Activated CD4-positive, alpha-beta memory T cell treated with anti-CD3 and anti-CD28 coated beads for 36 hours (primary cell): ENCODE results near the gene UHMK1. TPM values are rescaled to one million over a fixed set of nuclear protein-coding genes. Genes with fewer than 3 reads are reported as not detected.

ENCODE experiments used
- CTCF ChIA-PET: fragments of 350-600 bp; sonication (Branson Sonifier 250); formaldehyde crosslinking; loops from one replicate; lab custom pipeline; 2021; ENCODE audit warnings: antibody characterized with exemption, inconsistent platforms; lab: Charles Lee
- POLR2A ChIA-PET: fragments of 350-600 bp; sonication (Branson Sonifier 250); formaldehyde crosslinking; loops from one replicate; lab custom pipeline; 2021; ENCODE audit warnings: antibody characterized with exemption; lab: Charles Lee
- DNase-seq: peaks from one replicate; pipeline ENCODE4 v3.0.0-alpha.2; 2020
- H3K27ac Mint-ChIP-seq: one replicate; pipeline ENCODE4 v1.8.0; 2021; ENCODE audit warnings: mixed read lengths
- H3K27me3 Mint-ChIP-seq: one replicate; pipeline ENCODE4 v1.8.0; 2021; ENCODE audit warnings: mixed read lengths
- H3K36me3 Mint-ChIP-seq: one replicate; pipeline ENCODE4 v1.8.0; 2021; ENCODE audit warnings: mixed read lengths
- H3K4me1 Mint-ChIP-seq: one replicate; pipeline ENCODE4 v1.8.0; 2021; ENCODE audit warnings: low read depth, mixed read lengths
- H3K4me3 Mint-ChIP-seq: one replicate; pipeline ENCODE4 v1.8.0; 2021; ENCODE audit warnings: mild to moderate bottlenecking, mixed read lengths
- H3K9me3 Mint-ChIP-seq: one replicate; pipeline ENCODE4 v1.8.0; 2021; ENCODE audit warnings: mixed read lengths
- intact Hi-C: fragments of 100-400 bp; cut with micrococcal nuclease; formaldehyde crosslinking; loops from one replicate; pipeline ENCODE4 v1.15.1; 2023
- total RNA-seq, 2 experiments: library from RNA; stranded (reverse); gene quantifications; one replicate each; pipeline ENCODE4 v1.2.3, GENCODE V29; 2021

The UHMK1 gene
- total RNA-seq, 2 experiments from 2014 or later = 51.0 to 51.6 TPM

- DNase-seq = no peak
- no peaks in the 10 kb centered on the region for H3K9me3 Mint-ChIP-seq
- POLR2A ChIA-PET = no interaction called here
- peaks cover 3% of the 10 kb centered on the region for H3K36me3 Mint-ChIP-seq
- CTCF ChIA-PET = interaction anchor here (1.2 kb wide), 1 partner anchor 36 kb away, joined by 4 read pairs; no protein-coding TSS in a partner anchor
- peaks cover 8% of the 10 kb centered on the region for H3K4me1 Mint-ChIP-seq
- H3K4me3 Mint-ChIP-seq = no peak overlapping the region
- no peaks in the 10 kb centered on the region for H3K27me3 Mint-ChIP-seq
- intact Hi-C loops = loop anchor here (5.0 kb wide), 1 partner anchor 38 kb away; the partner anchor contains the start of gene UHMK1
- H3K27ac Mint-ChIP-seq = no peak overlapping the region
Measured at GRCh38 chr1:162535501-162535900, 37.9 kb downstream of the UHMK1 start.

DNA sequence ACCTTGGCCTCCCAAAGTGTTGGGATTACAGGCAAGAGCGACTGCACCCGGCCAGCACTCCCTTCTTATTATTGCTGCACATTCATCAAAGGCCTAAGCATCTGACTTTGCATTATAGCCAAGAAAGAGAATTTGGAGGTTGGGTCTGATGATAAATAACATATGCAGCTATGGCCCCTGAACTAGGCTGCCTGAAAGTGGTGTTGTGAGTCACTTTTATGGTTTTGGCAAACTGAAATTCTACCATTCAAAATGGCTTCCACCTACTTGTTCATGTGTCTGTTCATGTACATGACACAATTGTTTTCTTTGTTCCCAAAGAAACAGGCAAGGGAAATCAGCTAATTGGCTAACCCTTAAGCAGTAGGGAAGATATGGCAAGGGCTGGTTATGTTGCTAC is 38.9 kb downstream of the UHMK1 start:
- ChIA-PET POLR2A (no interaction called here), CTCF (interaction anchor here (1.2 kb wide), 1 partner anchor 37 kb away, joined by 4 read pairs; no protein-coding TSS in a partner anchor)
- no peaks in the 10 kb centered on the region for H3K9me3 Mint-ChIP-seq
- H3K36me3 Mint-ChIP-seq = peaks cover 4% of the 10 kb centered on the region
- peak; percentile 10 for DNase-seq
- H3K4me1 Mint-ChIP-seq = peaks cover 8% of the 10 kb centered on the region
- no peak overlapping the region for H3K4me3 Mint-ChIP-seq
- no peaks in the 10 kb centered on the region for H3K27me3 Mint-ChIP-seq
- H3K27ac Mint-ChIP-seq = no peak overlapping the region
- intact Hi-C loops = loop anchor here (5.0 kb wide), 1 partner anchor 39 kb away; the partner anchor contains the start of gene UHMK1

- Mint-ChIP-seq H3K36me3 (peaks cover 3% of the 10 kb centered on the region), H3K27ac (no peak overlapping the region), H3K4me1 (peaks cover 8% of the 10 kb centered on the region), H3K27me3 (no peaks in the 10 kb centered on the region), H3K4me3 (no peak overlapping the region), H3K9me3 (no peaks in the 10 kb centered on the region)
- ChIA-PET CTCF (no interaction called here), POLR2A (no interaction called here)
- no peak for DNase-seq
- intact Hi-C loops = loop anchor here (5.0 kb wide), 1 partner anchor 40 kb away; the partner anchor contains the start of gene UHMK1
Measured at GRCh38 chr1:162537216-162537615, 39.6 kb downstream of the UHMK1 start.

DNA sequence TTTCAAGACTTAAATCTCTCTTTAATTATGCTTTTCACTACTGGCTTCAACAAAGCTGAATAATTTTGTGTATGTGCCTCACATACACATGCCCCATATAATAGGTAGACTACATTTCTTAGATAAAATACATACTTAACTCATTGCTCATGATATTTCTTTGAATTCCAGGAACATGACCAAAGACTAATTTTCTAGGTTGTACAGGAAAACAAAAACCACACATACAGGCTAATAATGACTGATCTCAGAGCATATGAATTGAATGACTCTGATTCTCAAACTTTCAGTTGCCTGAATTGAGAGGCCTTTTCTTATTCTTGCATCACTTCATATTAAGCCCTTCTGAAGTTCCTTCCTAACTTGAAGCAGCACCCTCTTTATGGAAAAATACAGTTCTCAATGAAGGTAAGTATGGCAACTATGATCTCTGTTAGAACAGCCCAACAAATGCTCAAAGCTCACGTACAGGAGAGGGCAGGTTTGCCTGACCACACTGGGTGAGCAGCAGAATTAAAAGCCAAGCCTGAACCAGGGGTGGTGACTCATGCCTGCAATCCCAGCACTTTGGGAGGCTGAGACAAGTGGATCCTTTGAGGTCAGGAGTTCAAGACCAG is 41.3 kb downstream of the UHMK1 start:
- no peaks in the 10 kb centered on the region for H3K27me3 Mint-ChIP-seq
- CTCF ChIA-PET = no interaction called here

GRCh38 chr1:162541619-162542141 is 44.1 kb downstream of the UHMK1 start:
- Mint-ChIP-seq H3K4me3 (no peak overlapping the region), H3K36me3 (peaks cover 8% of the 10 kb centered on the region), H3K9me3 (peaks cover 8% of the 10 kb centered on the region), H3K27me3 (no peaks in the 10 kb centered on the region), H3K27ac (no peak overlapping the region), H3K4me1 (peaks cover 6% of the 10 kb centered on the region)
- DNase-seq = no peak
- CTCF ChIA-PET = no interaction called here
- intact Hi-C loops = no loop called here
- POLR2A ChIA-PET = no interaction called here

More for the DNA sequence above, 41.3 kb downstream of the UHMK1 start:
- Mint-ChIP-seq H3K9me3 (peaks cover 8% of the 10 kb centered on the region), H3K27ac (peak overlapping the region; percentile 74), H3K4me3 (no peak overlapping the region), H3K4me1 (peaks cover 8% of the 10 kb centered on the region), H3K36me3 (peaks cover 6% of the 10 kb centered on the region)
- intact Hi-C loops = loop anchor here (2.0 to 5.0 kb wide), 2 partner anchors 22 to 42 kb away; partner anchors contain the start of genes UAP1 and UHMK1
- DNase-seq = peak; percentile 35
- POLR2A ChIA-PET = interaction anchor here (1.3 kb wide), 1 partner anchor 21 kb away, joined by 5 read pairs; no protein-coding TSS in a partner anchor

- H3K4me1 Mint-ChIP-seq = peaks cover 6% of the 10 kb centered on the region
- H3K27me3 Mint-ChIP-seq = no peaks in the 10 kb centered on the region
- no peak overlapping the region for H3K27ac Mint-ChIP-seq
- H3K4me3 Mint-ChIP-seq = no peak overlapping the region
- DNase-seq = no peak
- POLR2A ChIA-PET = no interaction called here
- peaks cover 8% of the 10 kb centered on the region for H3K9me3 Mint-ChIP-seq
- peaks cover 8% of the 10 kb centered on the region for H3K36me3 Mint-ChIP-seq
- CTCF ChIA-PET = no interaction called here
- intact Hi-C loops = no loop called here
Measured at GRCh38 chr1:162543228-162543627, 45.6 kb downstream of the UHMK1 start.

- CTCF ChIA-PET = interaction anchor here (0.6 kb wide), 1 partner anchor 300 kb away, joined by 4 read pairs; no protein-coding TSS in a partner anchor
- H3K27me3 Mint-ChIP-seq = no peaks in the 10 kb centered on the region
- no peaks in the 10 kb centered on the region for H3K4me1 Mint-ChIP-seq
- no peak overlapping the region for H3K27ac Mint-ChIP-seq
- H3K9me3 Mint-ChIP-seq = peaks cover 5% of the 10 kb centered on the region
- no peak for DNase-seq
- peaks cover 6% of the 10 kb centered on the region for H3K36me3 Mint-ChIP-seq
- no peak overlapping the region for H3K4me3 Mint-ChIP-seq
- intact Hi-C loops = no loop called here
- POLR2A ChIA-PET = no interaction called here
Measured at GRCh38 chr1:162548170-162548569, 50.6 kb downstream of the UHMK1 start.

DNA sequence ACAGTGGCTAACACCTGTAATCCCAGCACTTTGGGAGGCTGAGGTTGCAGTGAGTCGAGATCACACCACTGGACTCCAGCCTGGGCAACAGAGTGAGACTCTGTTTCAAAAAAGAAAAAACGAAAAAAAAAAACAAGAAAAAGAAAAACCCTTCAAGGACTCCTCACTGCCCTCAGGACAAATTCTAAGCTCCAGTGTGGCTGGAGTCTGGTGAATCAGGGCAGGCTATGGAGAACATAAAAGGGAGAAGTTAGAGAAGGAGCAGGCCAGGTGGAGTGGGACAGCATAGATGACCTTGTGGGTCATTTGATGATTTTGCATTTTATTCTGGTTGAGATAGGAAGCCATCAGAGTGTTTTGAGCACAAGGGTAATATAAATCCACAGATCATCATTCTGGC is 51.4 kb downstream of the UHMK1 start:
- Mint-ChIP-seq H3K36me3 (peaks cover 2% of the 10 kb centered on the region), H3K9me3 (no peaks in the 10 kb centered on the region), H3K27me3 (no peaks in the 10 kb centered on the region), H3K4me3 (no peak overlapping the region), H3K4me1 (no peaks in the 10 kb centered on the region), H3K27ac (no peak overlapping the region)
- no peak for DNase-seq
- ChIA-PET CTCF (no interaction called here), POLR2A (no interaction called here)
- intact Hi-C loops = no loop called here

DNA sequence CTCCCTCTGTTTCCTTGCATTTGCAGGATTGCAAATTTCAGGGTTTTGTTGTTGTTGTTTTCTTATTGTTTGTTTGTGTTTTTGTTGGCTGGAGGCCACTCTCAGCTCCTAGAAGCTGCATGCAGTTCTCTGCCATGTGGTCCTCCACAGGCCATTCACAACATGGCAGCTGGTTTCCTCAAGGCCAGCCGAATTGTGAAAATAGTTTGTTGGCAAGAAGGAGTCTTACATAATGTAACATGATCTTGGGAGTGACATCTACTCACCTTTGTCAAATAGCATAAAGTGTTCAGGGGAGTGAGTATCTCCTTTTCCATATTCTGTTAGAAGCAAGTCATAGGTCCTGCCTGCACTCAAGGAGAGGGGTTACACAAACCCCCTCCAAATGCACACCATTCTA is 53.3 kb downstream of the UHMK1 start:
- intact Hi-C loops = no loop called here
- H3K4me1 Mint-ChIP-seq = no peaks in the 10 kb centered on the region
- ChIA-PET POLR2A (no interaction called here), CTCF (no interaction called here)
- DNase-seq = no peak
- H3K27me3 Mint-ChIP-seq = no peaks in the 10 kb centered on the region
- H3K4me3 Mint-ChIP-seq = no peak overlapping the region
- H3K36me3 Mint-ChIP-seq = no peaks in the 10 kb centered on the region
- H3K27ac Mint-ChIP-seq = no peak overlapping the region
- no peaks in the 10 kb centered on the region for H3K9me3 Mint-ChIP-seq

DNA sequence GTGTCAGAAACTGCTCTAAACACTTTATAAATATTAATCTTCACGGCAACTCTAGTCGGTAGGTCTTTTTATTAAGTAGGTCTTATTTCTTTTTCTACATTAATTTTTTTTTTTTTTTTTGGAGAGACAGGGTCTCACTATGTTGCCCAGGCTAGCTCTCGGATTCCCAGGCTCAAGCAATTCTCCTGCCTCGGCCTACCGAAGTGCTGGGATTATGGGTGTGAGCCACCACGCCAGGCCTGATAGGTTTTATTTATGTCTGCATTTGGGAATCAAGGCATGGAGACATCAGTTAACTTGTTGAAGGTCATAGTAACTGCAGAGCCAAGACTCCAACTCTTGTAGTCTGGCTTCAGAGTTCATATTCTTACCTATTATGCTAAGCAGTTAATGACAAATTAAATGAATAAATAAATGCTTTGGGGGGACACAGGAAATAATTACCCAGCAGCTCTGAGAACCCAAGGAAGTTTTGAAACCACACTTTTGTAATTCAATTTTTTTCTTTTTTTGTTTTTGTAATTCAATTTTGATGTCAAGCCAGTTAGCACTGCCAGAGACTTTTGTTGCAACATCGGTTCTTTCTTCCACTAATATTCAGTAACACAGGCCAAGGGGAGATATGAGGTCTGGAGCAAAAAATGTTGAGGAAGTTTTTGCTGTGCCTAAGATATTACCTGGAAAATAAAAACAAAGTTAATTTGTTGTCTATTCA is 54.5 kb downstream of the UHMK1 start:
- no peak overlapping the region for H3K27ac Mint-ChIP-seq
- no peaks in the 10 kb centered on the region for H3K27me3 Mint-ChIP-seq
- ChIA-PET POLR2A (no interaction called here), CTCF (no interaction called here)
- no peak for DNase-seq
- intact Hi-C loops = no loop called here
- no peaks in the 10 kb centered on the region for H3K4me1 Mint-ChIP-seq
- H3K36me3 Mint-ChIP-seq = no peaks in the 10 kb centered on the region
- H3K9me3 Mint-ChIP-seq = no peaks in the 10 kb centered on the region
- H3K4me3 Mint-ChIP-seq = no peak overlapping the region

DNA sequence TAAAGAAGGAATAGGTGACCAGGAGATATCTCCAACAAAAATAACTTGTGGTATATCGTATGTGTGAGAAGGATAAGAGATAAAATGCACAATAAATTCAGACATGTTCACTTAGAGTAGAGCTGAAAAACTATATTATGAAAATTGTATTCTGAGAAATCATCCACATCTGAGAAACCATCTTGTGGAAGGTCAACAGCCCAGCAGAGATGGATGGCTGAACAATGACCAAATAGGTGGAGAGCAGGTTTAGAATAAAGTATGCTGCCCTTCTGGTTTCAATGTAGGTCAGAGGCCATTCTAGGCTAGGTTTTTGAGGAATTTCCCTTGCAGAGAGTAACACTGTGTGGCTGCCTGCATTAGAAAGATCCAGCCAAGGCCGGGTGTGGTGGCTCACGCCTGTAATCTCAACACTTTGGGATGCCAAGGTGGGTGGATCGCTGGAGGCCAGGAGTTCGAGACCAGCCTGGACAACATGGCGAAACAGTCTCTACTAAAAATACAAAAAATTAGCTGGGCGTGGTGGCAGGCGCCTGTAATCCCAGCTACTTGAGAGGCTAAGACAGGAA is 55.1 kb downstream of the UHMK1 start:
- no peak for DNase-seq
- no peaks in the 10 kb centered on the region for H3K27me3 Mint-ChIP-seq
- POLR2A ChIA-PET = no interaction called here
- intact Hi-C loops = no loop called here
- CTCF ChIA-PET = no interaction called here
- H3K4me1 Mint-ChIP-seq = no peaks in the 10 kb centered on the region
- no peaks in the 10 kb centered on the region for H3K36me3 Mint-ChIP-seq
- H3K4me3 Mint-ChIP-seq = no peak overlapping the region
- H3K27ac Mint-ChIP-seq = no peak overlapping the region
- H3K9me3 Mint-ChIP-seq = no peaks in the 10 kb centered on the region

DNA sequence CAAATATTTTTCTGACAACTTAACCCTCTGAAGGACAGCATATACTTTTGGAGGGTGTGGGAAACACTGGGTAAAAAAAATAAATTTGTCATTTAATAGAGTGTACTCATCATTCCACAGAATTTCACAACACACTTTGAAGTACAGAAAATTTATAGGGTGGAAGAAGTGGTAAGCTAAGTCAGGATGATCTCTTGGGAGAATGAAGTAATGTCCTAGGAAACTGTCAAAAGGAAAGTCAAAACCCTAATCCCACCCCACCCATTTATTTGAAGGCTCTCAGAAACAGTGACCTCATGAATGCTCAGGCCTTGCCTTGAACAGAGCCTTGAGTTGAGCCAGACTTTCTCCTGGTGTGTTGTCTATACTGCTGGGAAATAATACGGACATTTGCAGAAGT is 56.6 kb downstream of the UHMK1 start:
- DNase-seq = no peak
- Mint-ChIP-seq H3K4me3 (no peak overlapping the region), H3K36me3 (no peaks in the 10 kb centered on the region), H3K27ac (no peak overlapping the region), H3K27me3 (no peaks in the 10 kb centered on the region), H3K4me1 (no peaks in the 10 kb centered on the region), H3K9me3 (no peaks in the 10 kb centered on the region)
- intact Hi-C loops = no loop called here
- ChIA-PET POLR2A (no interaction called here), CTCF (no interaction called here)
